Tibial artery (tissue), 4 donors: ENCODE measurements around the gene SCGB1C1.

Experiments
- DNase-seq, 2 donors: peaks; one replicate each; pipeline ENCODE4 v3.0.0-alpha.2; 2019
- H3K27ac ChIP-seq, 2 donors: fragments of 200-600 bp; sonication (generic) in 1 of 2; 1 replicate in 1 of 2; 2 replicates in 1 of 2; pipeline ENCODE4 v1.5.1; 2018 to 2019; ENCODE audit warnings: mild to moderate bottlenecking in 1 of 2
- H3K27me3 ChIP-seq, 2 donors: fragments of 200-600 bp; sonication (generic) in 1 of 2; one replicate each; pipeline versions ENCODE4 v1.5.1 to v1.6.0; 2016 to 2019
- H3K36me3 ChIP-seq, 3 donors: fragments of 200-600 bp; sonication (generic) in 2 of 3; one replicate each; pipeline ENCODE4 v1.5.1; 2016 to 2019; ENCODE audit warnings: mild to moderate bottlenecking in 2 of 3
- H3K4me1 ChIP-seq, 4 donors: fragments of 200-600 bp; sonication (generic) in 2 of 4; 1 replicate in 3 of 4; 2 replicates in 1 of 4; pipeline ENCODE4 v1.5.1; 2016 to 2019
- H3K4me3 ChIP-seq, 2 donors: fragments of 200-600 bp; sonication (generic) in 1 of 2; 1 replicate in 1 of 2; 2 replicates in 1 of 2; pipeline ENCODE4 v1.5.1; 2018 to 2019; ENCODE audit warnings: mild to moderate bottlenecking in 2 of 2
- H3K9me3 ChIP-seq, 3 donors: fragments of 200-600 bp; sonication (generic) in 1 of 3; one replicate each; pipeline ENCODE4 v1.5.1; 2016 to 2019
- intact Hi-C: fragments of 100-400 bp; cut with DNase I; formaldehyde crosslinking; loops from one replicate; pipeline ENCODE4 v1.15.0; 2023; ENCODE audit warnings: low total_unique reads
- TF ChIP-seq, protein P1 (sequence below), 2 experiments: fragments of 200-600 bp in 1 of 2; fragments of 450-650 bp in 1 of 2; IDR thresholded peaks; one replicate each; pipeline ENCODE4 v1.5.1; 2017 to 2019; ENCODE audit warnings: antibody characterized with exemption in 2 of 2, mild to moderate bottlenecking in 1 of 2, moderate library complexity in 1 of 2

SCGB1C1 gene

GRCh38 chr11:213111-213510 lies 20.2 kb downstream of the SCGB1C1 start:
- TF ChIP-seq, protein P1, sequence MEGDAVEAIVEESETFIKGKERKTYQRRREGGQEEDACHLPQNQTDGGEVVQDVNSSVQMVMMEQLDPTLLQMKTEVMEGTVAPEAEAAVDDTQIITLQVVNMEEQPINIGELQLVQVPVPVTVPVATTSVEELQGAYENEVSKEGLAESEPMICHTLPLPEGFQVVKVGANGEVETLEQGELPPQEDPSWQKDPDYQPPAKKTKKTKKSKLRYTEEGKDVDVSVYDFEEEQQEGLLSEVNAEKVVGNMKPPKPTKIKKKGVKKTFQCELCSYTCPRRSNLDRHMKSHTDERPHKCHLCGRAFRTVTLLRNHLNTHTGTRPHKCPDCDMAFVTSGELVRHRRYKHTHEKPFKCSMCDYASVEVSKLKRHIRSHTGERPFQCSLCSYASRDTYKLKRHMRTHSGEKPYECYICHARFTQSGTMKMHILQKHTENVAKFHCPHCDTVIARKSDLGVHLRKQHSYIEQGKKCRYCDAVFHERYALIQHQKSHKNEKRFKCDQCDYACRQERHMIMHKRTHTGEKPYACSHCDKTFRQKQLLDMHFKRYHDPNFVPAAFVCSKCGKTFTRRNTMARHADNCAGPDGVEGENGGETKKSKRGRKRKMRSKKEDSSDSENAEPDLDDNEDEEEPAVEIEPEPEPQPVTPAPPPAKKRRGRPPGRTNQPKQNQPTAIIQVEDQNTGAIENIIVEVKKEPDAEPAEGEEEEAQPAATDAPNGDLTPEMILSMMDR (IDR thresholded peaks at IDR 0.05) = no peak
- no peaks in the 10 kb centered on the region for H3K27me3 ChIP-seq
- H3K36me3 ChIP-seq = peaks cover 40 to 76% (median 67%) of the 10 kb centered on the region in 3 donors
- no peak overlapping the region for H3K4me3 ChIP-seq
- H3K9me3 ChIP-seq = no peaks in the 10 kb centered on the region
- no peak for DNase-seq
- intact Hi-C loops = loop anchor here (5.0 kb wide), 1 partner anchor 144 kb away; no protein-coding TSS in a partner anchor
- H3K27ac ChIP-seq = no peak overlapping the region
- peaks cover 0 to 28% (median 20%) of the 10 kb centered on the region in 4 donors for H3K4me1 ChIP-seq

- H3K27ac ChIP-seq = no peak overlapping the region
- peaks cover 40 to 86% (median 72%) of the 10 kb centered on the region in 3 donors for H3K36me3 ChIP-seq
- H3K4me1 ChIP-seq = peaks cover 0 to 26% (median 20%) of the 10 kb centered on the region in 4 donors
- no peaks in the 10 kb centered on the region for H3K27me3 ChIP-seq
- TF ChIP-seq, protein P1 (IDR thresholded peaks at IDR 0.05) = no peak
- intact Hi-C loops = loop anchor here (5.0 kb wide), 1 partner anchor 143 kb away; no protein-coding TSS in a partner anchor
- no peak overlapping the region for H3K4me3 ChIP-seq
- H3K9me3 ChIP-seq = no peaks in the 10 kb centered on the region
- DNase-seq = no peak
Observed at GRCh38 chr11:214083-214482, 21.2 kb downstream of the SCGB1C1 start.

DNA sequence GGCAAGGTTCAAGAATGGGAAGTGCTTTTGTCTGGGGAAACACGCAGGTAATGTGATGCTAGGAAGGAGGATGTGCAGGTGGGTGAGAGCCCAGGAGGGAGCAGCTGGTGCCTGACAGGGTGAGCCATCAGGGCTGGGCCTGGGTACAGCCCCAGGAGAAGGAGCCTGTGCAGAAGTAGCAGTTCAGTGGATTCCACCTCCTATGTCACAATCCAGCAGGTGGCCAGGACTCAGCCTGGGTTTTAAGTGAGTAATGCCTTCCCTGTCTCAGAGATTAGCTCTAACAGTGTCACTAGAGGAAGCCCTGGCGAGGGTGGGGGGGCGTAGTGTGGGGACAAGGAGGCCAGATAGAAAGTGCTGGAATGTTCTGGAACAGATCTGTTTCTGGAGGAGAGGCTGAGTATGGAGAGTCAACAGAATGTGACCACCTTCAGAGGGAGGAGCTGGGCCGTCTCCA lies 22.7 kb downstream of the SCGB1C1 start:
- H3K27ac ChIP-seq = no peak overlapping the region
- no peaks in the 10 kb centered on the region for H3K27me3 ChIP-seq
- DNase-seq = no peak
- H3K9me3 ChIP-seq = no peaks in the 10 kb centered on the region
- TF ChIP-seq, protein P1 (IDR thresholded peaks at IDR 0.05) = no peak
- peaks cover 0 to 10% (median 5%) of the 10 kb centered on the region in 4 donors for H3K4me1 ChIP-seq
- intact Hi-C loops = no loop called here
- no peak overlapping the region for H3K4me3 ChIP-seq
- peaks cover 33 to 79% (median 62%) of the 10 kb centered on the region in 3 donors for H3K36me3 ChIP-seq

DNA sequence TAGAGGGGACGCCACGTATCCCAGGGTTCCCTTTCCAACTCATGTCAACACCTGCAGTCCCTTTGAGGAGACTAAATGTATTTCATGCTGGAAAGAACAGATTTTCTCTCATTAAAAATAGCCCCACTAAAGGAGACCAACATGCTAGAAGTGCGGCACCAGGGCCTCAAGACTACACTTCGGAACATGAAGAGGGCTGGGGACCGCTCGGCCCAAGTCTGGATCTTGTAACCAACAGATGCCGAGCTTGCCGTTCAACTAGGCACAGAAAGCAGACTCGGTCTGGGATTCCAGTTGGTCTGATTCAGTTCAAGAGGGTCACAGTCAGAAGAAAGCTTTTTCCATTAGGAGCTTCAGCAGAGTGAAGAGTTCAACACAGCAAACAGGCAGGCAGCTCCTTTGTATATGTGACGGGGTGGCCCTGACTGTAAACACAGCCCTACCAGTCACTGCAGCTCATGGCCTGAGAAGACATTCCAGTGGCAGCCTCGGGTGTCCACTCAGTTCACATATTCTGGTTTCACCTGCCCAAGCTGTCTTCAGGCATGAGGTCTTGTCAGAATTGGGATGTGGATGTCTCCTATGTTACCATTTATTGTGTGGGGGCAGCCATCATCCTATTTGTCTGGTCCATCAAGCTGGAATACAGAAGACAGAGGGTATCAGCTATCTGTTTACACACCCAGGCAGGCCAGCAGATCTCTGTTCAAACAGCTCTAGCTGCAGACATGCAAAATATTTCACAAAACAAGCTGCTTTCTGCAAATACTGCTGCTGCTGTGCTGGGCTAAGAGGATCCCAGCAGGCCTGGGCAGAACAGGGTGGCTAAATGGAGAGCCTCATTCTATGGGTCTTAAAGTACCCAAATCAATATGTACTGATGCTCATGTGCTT lies 23.4 kb downstream of the SCGB1C1 start:
- H3K4me3 ChIP-seq = no peak overlapping the region
- peaks cover 0 to 3% (median 0%) of the 10 kb centered on the region in 4 donors for H3K4me1 ChIP-seq
- no peak overlapping the region for H3K27ac ChIP-seq
- intact Hi-C loops = no loop called here
- H3K36me3 ChIP-seq = peaks cover 26 to 75% (median 55%) of the 10 kb centered on the region in 3 donors
- DNase-seq = no peak
- TF ChIP-seq, protein P1 (IDR thresholded peaks at IDR 0.05) = no peak
- H3K9me3 ChIP-seq = no peaks in the 10 kb centered on the region
- H3K27me3 ChIP-seq = no peaks in the 10 kb centered on the region

- Histone ChIP-seq H3K27ac (no peak overlapping the region), H3K4me3 (no peak overlapping the region), H3K27me3 (no peaks in the 10 kb centered on the region), H3K36me3 (peaks cover 12 to 74% (median 49%) of the 10 kb centered on the region in 3 donors), H3K9me3 (no peaks in the 10 kb centered on the region), H3K4me1 (no peaks in the 10 kb centered on the region)
- no peak for DNase-seq
- TF ChIP-seq, protein P1 (IDR thresholded peaks at IDR 0.05) = no peak
- intact Hi-C loops = no loop called here
Observed at GRCh38 chr11:217704-218103, 24.8 kb downstream of the SCGB1C1 start.
